Measurements from ENCODE around the gene HOXA5. TPM values are rescaled to one million over a fixed set of nuclear protein-coding genes. Genes with fewer than 3 reads are reported as not detected.

HOXA5 gene
- total RNA-seq, 2 experiments from 2014 or later, result 3.4 to 7.4 TPM

- H2AFZ ChIP-seq (ENCODE audit: low read length), result peak within 1 kb of the TSS; percentile 78
- TF ChIP-seq EZH2phosphoT487 (IDR thresholded peaks at IDR 0.05; ENCODE audit: borderline replicate concordance, low read depth, low read length), result no peak
- TF ChIP-seq CTCF (conservative IDR thresholded peaks at IDR 0.05; ENCODE audit: low read length), result peak; percentile 33; the same call in 1 of the 2 replicates
- DNase-seq (ENCODE audit: low spot score), result peak; percentile 94
- ChIA-PET CTCF (ENCODE audit: unreplicated experiment) (interaction anchor here (0.9 to 1.3 kb wide), 2 partner anchors 9 to 32 kb away, joined by 3 read pairs; no protein-coding TSS in a partner anchor), POLR2A (interaction anchor here (0.6 to 1.3 kb wide), 8 partner anchors 12 to 1038 kb away, joined by 3 to 6 read pairs (median 4); no protein-coding TSS in a partner anchor)
- H3K4me3 ChIP-seq (ENCODE audit: low read depth, low read length, poor library complexity, severe bottlenecking), result peak within 1 kb of the TSS; percentile 80
- no TSS peak for BruUV-seq (replicated peaks)
- peak within 1 kb of the TSS; percentile 98 for H3K4me2 ChIP-seq (ENCODE audit: low read length)
- H3K79me2 ChIP-seq (ENCODE audit: insufficient read depth, low read depth, low read length), result no peaks in the 10 kb centered on the region; the same call in 1 of the 2 replicates
- H3K9me2 ChIP-seq (ENCODE audit: insufficient read depth, low read length), result no peaks in the 10 kb centered on the region
- H3K4me1 ChIP-seq (ENCODE audit: insufficient read depth, low read length, poor library complexity, severe bottlenecking), result peaks cover 31% of the 10 kb centered on the region
- H3K27ac ChIP-seq (ENCODE audit: low read depth, low read length, poor library complexity, severe bottlenecking), result peak within 1 kb of the TSS; percentile 58
- H3K36me3 ChIP-seq (ENCODE audit: insufficient read depth, low read length), result no peaks in the 10 kb centered on the region
- intact Hi-C loops (cut with micrococcal nuclease; ENCODE audit: unreplicated experiment), result loop anchor here (2.0 kb wide), 2 partner anchors 55 to 231 kb away; partner anchors contain the start of gene SKAP2
- peaks cover 5% of the 10 kb centered on the region; the same call in 1 of the 2 replicates for H4K20me1 ChIP-seq (ENCODE audit: insufficient read depth, low read length)
- no peaks in the 10 kb centered on the region for H3K9me3 ChIP-seq (ENCODE audit: low read length)
Measured at GRCh38 chr7:27095897-27096767, 47.3 kb downstream of the HOXA5 start, which contains the start of gene HOXA1. TSS of gene HOXA1 (minus strand) at chr7:27096000. CDS start at chr7:27095912, 88 bp downstream.

GRCh38 chr7:27095050-27095896 lies 48.2 kb downstream of the HOXA5 start:
- intact Hi-C loops (cut with micrococcal nuclease; ENCODE audit: unreplicated experiment), result no loop called here
- H3K4me2 ChIP-seq (ENCODE audit: low read length), result peak overlapping the region; percentile 86
- no peaks in the 10 kb centered on the region for H3K9me2 ChIP-seq (ENCODE audit: insufficient read depth, low read length)
- H4K20me1 ChIP-seq (ENCODE audit: insufficient read depth, low read length), result peaks cover 5% of the 10 kb centered on the region; the same call in 1 of the 2 replicates
- H3K36me3 ChIP-seq (ENCODE audit: insufficient read depth, low read length), result no peaks in the 10 kb centered on the region
- H3K27ac ChIP-seq (ENCODE audit: low read depth, low read length, poor library complexity, severe bottlenecking), result no peak overlapping the region
- H3K4me3 ChIP-seq (ENCODE audit: low read depth, low read length, poor library complexity, severe bottlenecking), result peak overlapping the region; percentile 80
- H3K4me1 ChIP-seq (ENCODE audit: insufficient read depth, low read length, poor library complexity, severe bottlenecking), result peaks cover 31% of the 10 kb centered on the region
- peak; percentile 25 for DNase-seq (ENCODE audit: low spot score)
- ChIA-PET POLR2A (interaction anchor here (0.6 to 1.3 kb wide), 3 partner anchors 55 to 230 kb away, joined by 4 to 5 read pairs (median 5); no protein-coding TSS in a partner anchor), CTCF (ENCODE audit: unreplicated experiment) (interaction anchor here (1.3 kb wide), 1 partner anchor 10 kb away, joined by 3 read pairs; no protein-coding TSS in a partner anchor)
- TF ChIP-seq CTCF (conservative IDR thresholded peaks at IDR 0.05; ENCODE audit: low read length), result no peak
- no peak for TF ChIP-seq EZH2phosphoT487 (IDR thresholded peaks at IDR 0.05; ENCODE audit: borderline replicate concordance, low read depth, low read length)
- BruUV-seq (replicated peaks), result TSS peak; percentile 82
- no peaks in the 10 kb centered on the region for H3K9me3 ChIP-seq (ENCODE audit: low read length)
- no peaks in the 10 kb centered on the region; the same call in 1 of the 2 replicates for H3K79me2 ChIP-seq (ENCODE audit: insufficient read depth, low read depth, low read length)
- peak overlapping the region; percentile 78 for H2AFZ ChIP-seq (ENCODE audit: low read length)

Measured in OCI-LY7 (cell line).